K562 (cell line): ENCODE results near the gene SELPLG. TPM values are rescaled to one million over a fixed set of nuclear protein-coding genes. Genes with fewer than 3 reads are reported as not detected.

ENCODE experiments used
- XRCC4 ChIP-seq: IDR thresholded peaks from one replicate; pipeline ENCODE4 v1.6.1; 2011; ENCODE audit not compliant: insufficient read depth, insufficient read length; ENCODE audit errors: extremely low read depth
- ZBTB7A ChIP-seq: IDR thresholded peaks from 2 replicates; pipeline ENCODE4 v1.6.1; 2011; ENCODE audit warnings: low read depth, mild to moderate bottlenecking, low read length, moderate library complexity, borderline replicate concordance; ENCODE audit not compliant: control insufficient read depth
- polyA plus RNA-seq, 8 experiments: library from polyadenylated mRNA; depleted of rRNA in 4 of 8; stranded (reverse) in 5 of 8; unstranded in 3 of 8; fragments of >200 nt; fragmentation: Nextera tagmentation in 2 of 8; fragmentation: Illumina TruSeq in 1 of 8; extraction: Ambion mirVana in 2 of 8; extraction: Trizol in 1 of 8; gene quantifications; 2 replicates each; pipeline versions ENCODE4 v1.2.1 to v1.2.3, GENCODE V29; 2011 to 2014; ENCODE audit warnings: inconsistent platforms in 1 of 8, missing spikeins in 1 of 8
- total RNA-seq, 7 experiments: library from RNA; depleted of rRNA in 6 of 7; stranded (reverse); fragments of >200 nt in 6 of 7; fragmentation: Illumina TruSeq in 2 of 7; extraction: Trizol in 2 of 7; gene quantifications; 2 replicates each; pipeline versions ENCODE4 v1.2.1 to v1.2.3, GENCODE V29; 2011 to 2021; ENCODE audit warnings: low replicate concordance in 1 of 7
- TF ChIP-seq, protein P1 (sequence below), 2 experiments: fragments of 450-650 bp in 1 of 2; sonication (generic) in 1 of 2; formaldehyde crosslinking in 1 of 2; IDR thresholded peaks; 2 replicates each; pipeline versions ENCODE4 v1.7.1 to v1.9.0; 2016 to 2022; ENCODE audit warnings: inconsistent platforms in 1 of 2, mild to moderate bottlenecking in 1 of 2, missing genetic modification reagents in 1 of 2
- TF ChIP-seq, protein P2 (sequence below), 2 experiments: fragments of 450-650 bp; conservative IDR thresholded peaks; 2 replicates each; pipeline ENCODE4 v1.6.1; 2017; ENCODE audit warnings: mild to moderate bottlenecking in 2 of 2, moderate library complexity in 2 of 2
- TF ChIP-seq, protein P3 (sequence below): fragments of 250-450 bp; sonication (Bioruptor Pico); IDR thresholded peaks from 2 replicates; pipeline ENCODE4 v1.4.0; 2020

The SELPLG gene
- total and polyA plus RNA-seq, 9 of the 15 experiments (the other 6 are each of a cell fraction or from before 2014, with no cell fraction given) = 0.22 to 10.2 (median 1.7) TPM

DNA sequence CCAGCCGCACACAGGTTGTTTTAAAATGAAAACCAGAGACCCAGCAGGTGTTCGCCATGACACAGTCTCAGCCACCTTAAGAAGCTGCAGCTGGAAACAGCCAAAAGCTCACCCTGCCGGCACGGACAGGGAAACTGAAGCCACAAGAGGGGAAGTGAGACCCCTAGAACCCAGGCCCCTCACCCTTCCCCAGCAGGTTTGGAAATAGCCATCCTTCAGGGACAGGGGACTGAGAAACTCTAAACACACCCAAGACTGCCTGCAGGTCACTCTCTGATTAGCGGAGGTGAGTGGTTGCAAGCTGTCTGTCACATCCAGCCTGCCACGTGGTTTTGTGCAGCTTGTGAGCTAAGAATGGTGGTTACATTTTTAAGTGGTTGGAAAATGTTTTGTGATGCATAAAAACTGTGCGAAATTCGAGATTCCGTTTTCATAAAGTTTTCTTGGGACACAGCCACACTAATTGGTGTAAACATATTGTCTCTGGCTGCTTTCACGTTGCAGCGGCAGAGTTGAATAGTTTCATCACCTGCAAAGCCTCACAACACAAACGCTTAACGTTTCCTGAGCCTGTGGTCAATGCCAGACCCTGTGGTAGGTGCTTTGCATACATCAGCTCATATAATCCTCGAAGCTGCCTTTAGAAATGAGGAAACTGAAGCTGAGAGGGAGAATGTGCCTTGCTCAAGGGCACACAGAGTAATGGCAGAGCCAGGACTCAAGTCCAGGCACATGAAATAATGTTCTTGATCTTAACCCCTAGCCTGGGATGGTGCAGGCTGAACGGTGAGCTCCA, 1.7 kb upstream of the SELPLG start (continued):
- TF ChIP-seq, protein P1, sequence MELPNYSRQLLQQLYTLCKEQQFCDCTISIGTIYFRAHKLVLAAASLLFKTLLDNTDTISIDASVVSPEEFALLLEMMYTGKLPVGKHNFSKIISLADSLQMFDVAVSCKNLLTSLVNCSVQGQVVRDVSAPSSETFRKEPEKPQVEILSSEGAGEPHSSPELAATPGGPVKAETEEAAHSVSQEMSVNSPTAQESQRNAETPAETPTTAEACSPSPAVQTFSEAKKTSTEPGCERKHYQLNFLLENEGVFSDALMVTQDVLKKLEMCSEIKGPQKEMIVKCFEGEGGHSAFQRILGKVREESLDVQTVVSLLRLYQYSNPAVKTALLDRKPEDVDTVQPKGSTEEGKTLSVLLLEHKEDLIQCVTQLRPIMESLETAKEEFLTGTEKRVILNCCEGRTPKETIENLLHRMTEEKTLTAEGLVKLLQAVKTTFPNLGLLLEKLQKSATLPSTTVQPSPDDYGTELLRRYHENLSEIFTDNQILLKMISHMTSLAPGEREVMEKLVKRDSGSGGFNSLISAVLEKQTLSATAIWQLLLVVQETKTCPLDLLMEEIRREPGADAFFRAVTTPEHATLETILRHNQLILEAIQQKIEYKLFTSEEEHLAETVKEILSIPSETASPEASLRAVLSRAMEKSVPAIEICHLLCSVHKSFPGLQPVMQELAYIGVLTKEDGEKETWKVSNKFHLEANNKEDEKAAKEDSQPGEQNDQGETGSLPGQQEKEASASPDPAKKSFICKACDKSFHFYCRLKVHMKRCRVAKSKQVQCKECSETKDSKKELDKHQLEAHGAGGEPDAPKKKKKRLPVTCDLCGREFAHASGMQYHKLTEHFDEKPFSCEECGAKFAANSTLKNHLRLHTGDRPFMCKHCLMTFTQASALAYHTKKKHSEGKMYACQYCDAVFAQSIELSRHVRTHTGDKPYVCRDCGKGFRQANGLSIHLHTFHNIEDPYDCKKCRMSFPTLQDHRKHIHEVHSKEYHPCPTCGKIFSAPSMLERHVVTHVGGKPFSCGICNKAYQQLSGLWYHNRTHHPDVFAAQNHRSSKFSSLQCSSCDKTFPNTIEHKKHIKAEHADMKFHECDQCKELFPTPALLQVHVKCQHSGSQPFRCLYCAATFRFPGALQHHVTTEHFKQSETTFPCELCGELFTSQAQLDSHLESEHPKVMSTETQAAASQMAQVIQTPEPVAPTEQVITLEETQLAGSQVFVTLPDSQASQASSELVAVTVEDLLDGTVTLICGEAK (IDR thresholded peaks at IDR 0.05) = no peak
- TF ChIP-seq, protein P1 (CRISPR knock-in tag; IDR thresholded peaks at IDR 0.05) = peak; percentile 55; the same call in 1 of the 2 replicates
- TF ChIP-seq, protein P2, sequence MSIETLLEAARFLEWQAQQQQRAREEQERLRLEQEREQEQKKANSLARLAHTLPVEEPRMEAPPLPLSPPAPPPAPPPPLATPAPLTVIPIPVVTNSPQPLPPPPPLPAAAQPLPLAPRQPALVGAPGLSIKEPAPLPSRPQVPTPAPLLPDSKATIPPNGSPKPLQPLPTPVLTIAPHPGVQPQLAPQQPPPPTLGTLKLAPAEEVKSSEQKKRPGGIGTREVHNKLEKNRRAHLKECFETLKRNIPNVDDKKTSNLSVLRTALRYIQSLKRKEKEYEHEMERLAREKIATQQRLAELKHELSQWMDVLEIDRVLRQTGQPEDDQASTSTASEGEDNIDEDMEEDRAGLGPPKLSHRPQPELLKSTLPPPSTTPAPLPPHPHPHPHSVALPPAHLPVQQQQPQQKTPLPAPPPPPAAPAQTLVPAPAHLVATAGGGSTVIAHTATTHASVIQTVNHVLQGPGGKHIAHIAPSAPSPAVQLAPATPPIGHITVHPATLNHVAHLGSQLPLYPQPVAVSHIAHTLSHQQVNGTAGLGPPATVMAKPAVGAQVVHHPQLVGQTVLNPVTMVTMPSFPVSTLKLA (conservative IDR thresholded peaks at IDR 0.05) = peak in 1 of 2 experiments; percentile 51; a peak in 1 of 4 replicates
- TF ChIP-seq ZBTB7A = 0 out of 2 replicates have a peak, but pooled peaks have one; percentile 36
- TF ChIP-seq XRCC4 = no peak
- TF ChIP-seq, protein P3, sequence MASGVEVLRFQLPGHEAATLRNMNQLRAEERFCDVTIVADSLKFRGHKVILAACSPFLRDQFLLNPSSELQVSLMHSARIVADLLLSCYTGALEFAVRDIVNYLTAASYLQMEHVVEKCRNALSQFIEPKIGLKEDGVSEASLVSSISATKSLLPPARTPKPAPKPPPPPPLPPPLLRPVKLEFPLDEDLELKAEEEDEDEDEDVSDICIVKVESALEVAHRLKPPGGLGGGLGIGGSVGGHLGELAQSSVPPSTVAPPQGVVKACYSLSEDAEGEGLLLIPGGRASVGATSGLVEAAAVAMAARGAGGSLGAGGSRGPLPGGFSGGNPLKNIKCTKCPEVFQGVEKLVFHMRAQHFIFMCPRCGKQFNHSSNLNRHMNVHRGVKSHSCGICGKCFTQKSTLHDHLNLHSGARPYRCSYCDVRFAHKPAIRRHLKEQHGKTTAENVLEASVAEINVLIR = no peak
